HG02798 (cell line): Measurements from ENCODE around the gene VSIR.

Experiments
- ATAC-seq: cut with Tn5 transposase; IDR thresholded peaks from one replicate; pipeline ENCODE4 v1.9.1; 2021; ENCODE audit warnings: mild to moderate bottlenecking; ENCODE audit not compliant: unreplicated experiment, poor library complexity

Gene VSIR

GRCh38 chr10:71807557-71808510 is 34.5 kb upstream of the VSIR start:
- ATAC-seq: no peak

- no peak for ATAC-seq
Measured at GRCh38 chr10:71806704-71807556, 33.6 kb upstream of the VSIR start.

GRCh38 chr10:71805776-71806703 is 32.7 kb upstream of the VSIR start:
- no peak for ATAC-seq

- ATAC-seq: no peak
Measured at GRCh38 chr10:71804077-71804476, 30.8 kb upstream of the VSIR start.

GRCh38 chr10:71802715-71803488 is 29.6 kb upstream of the VSIR start:
- no peak for ATAC-seq

- no peak for ATAC-seq
Measured at GRCh38 chr10:71802235-71802634, 28.9 kb upstream of the VSIR start.

GRCh38 chr10:71801361-71801760 is 28.0 kb upstream of the VSIR start:
- ATAC-seq: peak; percentile 87

- no peak for ATAC-seq
Measured at GRCh38 chr10:71799608-71800453, 26.5 kb upstream of the VSIR start.

- ATAC-seq: no peak
Measured at GRCh38 chr10:71799112-71799511, 25.8 kb upstream of the VSIR start.

- ATAC-seq: no peak
Measured at GRCh38 chr10:71798308-71798624, 24.9 kb upstream of the VSIR start.

GRCh38 chr10:71797533-71798307 is 24.4 kb upstream of the VSIR start:
- no peak for ATAC-seq

GRCh38 chr10:71796749-71797405 is 23.6 kb upstream of the VSIR start:
- no peak for ATAC-seq

- ATAC-seq: no peak
Measured at GRCh38 chr10:71795248-71795647, 21.9 kb upstream of the VSIR start.

GRCh38 chr10:71790749-71791440 is 17.6 kb upstream of the VSIR start:
- ATAC-seq: no peak

- no peak for ATAC-seq
Measured at GRCh38 chr10:71789871-71790270, 16.6 kb upstream of the VSIR start.

- ATAC-seq: no peak
Measured at GRCh38 chr10:71788954-71789353, 15.6 kb upstream of the VSIR start.
